ENCODE data around the gene ARHGAP11A.

Gene ARHGAP11A

GRCh38 chr15:32656496-32656895 is 41.2 kb downstream of the ARHGAP11A start:
- no peak for DNase-seq

- DNase-seq: no peak
These were observed 42.0 kb downstream of the ARHGAP11A start for GRCh38 chr15:32657198-32657883.

GRCh38 chr15:32657941-32658340 is 42.6 kb downstream of the ARHGAP11A start:
- no peak for DNase-seq

GRCh38 chr15:32659340-32660155 is 44.2 kb downstream of the ARHGAP11A start:
- DNase-seq: no peak

- DNase-seq: no peak
These were observed 48.4 kb downstream of the ARHGAP11A start for GRCh38 chr15:32663671-32664070.

GRCh38 chr15:32664796-32665195 is 49.5 kb downstream of the ARHGAP11A start:
- no peak for DNase-seq

- DNase-seq: no peak
These were observed 52.0 kb downstream of the ARHGAP11A start for GRCh38 chr15:32667321-32667720.

- no peak for DNase-seq
These were observed 53.6 kb downstream of the ARHGAP11A start for GRCh38 chr15:32668942-32669341.

- no peak for DNase-seq
These were observed 54.8 kb downstream of the ARHGAP11A start for GRCh38 chr15:32669896-32670611.

GRCh38 chr15:32670623-32671022 is 55.3 kb downstream of the ARHGAP11A start:
- no peak for DNase-seq

- DNase-seq: no peak
These were observed 56.3 kb downstream of the ARHGAP11A start for GRCh38 chr15:32671339-32672325.

GRCh38 chr15:32674681-32675080 is 59.4 kb downstream of the ARHGAP11A start:
- no peak for DNase-seq

- DNase-seq: no peak
These were observed 60.2 kb downstream of the ARHGAP11A start for GRCh38 chr15:32675466-32675865.

- no peak for DNase-seq
These were observed 60.9 kb downstream of the ARHGAP11A start for GRCh38 chr15:32676169-32676568.

- DNase-seq: no peak
These were observed 62.0 kb downstream of the ARHGAP11A start for GRCh38 chr15:32677238-32677750.

- DNase-seq: no peak
These were observed 64.0 kb downstream of the ARHGAP11A start for GRCh38 chr15:32679298-32679690.

- DNase-seq: no peak
These were observed 67.3 kb downstream of the ARHGAP11A start for GRCh38 chr15:32682569-32682968.

GRCh38 chr15:32682977-32683630 is 67.8 kb downstream of the ARHGAP11A start:
- no peak for DNase-seq

- no peak for DNase-seq
These were observed 68.7 kb downstream of the ARHGAP11A start for GRCh38 chr15:32683906-32684584.

GRCh38 chr15:32685576-32685975 is 70.3 kb downstream of the ARHGAP11A start:
- DNase-seq: no peak

GRCh38 chr15:32687556-32687955 is 72.3 kb downstream of the ARHGAP11A start:
- no peak for DNase-seq
